H9 (cell line): ENCODE measurements around the gene TPD52L2. TPM values are rescaled to one million over a fixed set of nuclear protein-coding genes. Genes with fewer than 3 reads are reported as not detected.
A peak's percentile ranks its signal among the peaks of the same experiment; 100 is the strongest.

Experiments used
- DNase-seq: peaks from one replicate; pipeline ENCODE4 v3.0.0-alpha.2; 2017
- H2AFZ ChIP-seq: one replicate; pipeline ENCODE4 v1.6.1; 2013; ENCODE audit warnings: mild to moderate bottlenecking, low read length, control low read depth, moderate library complexity
- H2AK5ac ChIP-seq: 2 replicates; pipeline ENCODE4 v1.6.1; 2013; ENCODE audit warnings: low read length, control low read depth, mixed read lengths; ENCODE audit not compliant: insufficient read length
- H2BK120ac ChIP-seq: one replicate; pipeline ENCODE4 v1.6.1; 2013; ENCODE audit warnings: low read depth, mild to moderate bottlenecking, low read length, control low read depth, inconsistent platforms; ENCODE audit not compliant: poor library complexity, severe bottlenecking
- H2BK12ac ChIP-seq: 2 replicates; pipeline ENCODE4 v1.6.1; 2013; ENCODE audit warnings: low read length, control low read depth, mixed read lengths, low read depth; ENCODE audit not compliant: insufficient read length
- H2BK15ac ChIP-seq: 2 replicates; pipeline ENCODE4 v1.6.1; 2013; ENCODE audit warnings: low read depth, low read length, control low read depth
- H2BK20ac ChIP-seq: one replicate; pipeline ENCODE4 v1.6.1; 2013; ENCODE audit warnings: low read depth, mild to moderate bottlenecking, low read length, control low read depth, inconsistent platforms; ENCODE audit not compliant: poor library complexity, severe bottlenecking
- H2BK5ac ChIP-seq: 2 replicates; pipeline ENCODE4 v1.6.1; 2013; ENCODE audit warnings: low read length, control low read depth, mixed read lengths; ENCODE audit not compliant: insufficient read length
- H3K14ac ChIP-seq: 2 replicates; pipeline ENCODE4 v1.6.1; 2013; ENCODE audit warnings: low read length, control low read depth; ENCODE audit not compliant: insufficient read depth
- H3K18ac ChIP-seq: 2 replicates; pipeline ENCODE4 v1.6.1; 2013; ENCODE audit warnings: low read depth, mild to moderate bottlenecking, mixed read lengths, low read length, control low read depth; ENCODE audit not compliant: insufficient read length
- H3K23ac ChIP-seq: 2 replicates; pipeline ENCODE4 v1.6.1; 2013; ENCODE audit warnings: low read length, control low read depth, mixed read lengths, low read depth; ENCODE audit not compliant: insufficient read length
- H3K23me2 ChIP-seq: 2 replicates; pipeline ENCODE4 v1.6.1; 2013; ENCODE audit warnings: low read depth, mild to moderate bottlenecking, mixed read lengths, low read length, control low read depth; ENCODE audit not compliant: insufficient read length, poor library complexity, severe bottlenecking
- H3K27ac ChIP-seq: 2 replicates; pipeline ENCODE4 v1.5.1; 2013; ENCODE audit warnings: low read length, control low read depth, mixed read lengths, low read depth; ENCODE audit not compliant: insufficient read length
- H3K27me3 ChIP-seq: 2 replicates; pipeline ENCODE4 v1.6.1; 2013; ENCODE audit warnings: low read length, control low read depth, inconsistent platforms; ENCODE audit not compliant: insufficient read depth
- H3K4ac ChIP-seq: 2 replicates; pipeline ENCODE4 v1.6.1; 2013; ENCODE audit warnings: low read depth, mild to moderate bottlenecking, control low read depth, inconsistent platforms, low read length, moderate library complexity
- H3K4me1 ChIP-seq: 2 replicates; pipeline ENCODE4 v1.6.1; 2013; ENCODE audit warnings: low read length, control low read depth, inconsistent platforms; ENCODE audit not compliant: insufficient read depth
- H3K4me2 ChIP-seq: 2 replicates; pipeline ENCODE4 v1.6.1; 2013; ENCODE audit warnings: low read length, control low read depth, mixed read lengths; ENCODE audit not compliant: insufficient read length, insufficient read depth
- H3K56ac ChIP-seq: 2 replicates; pipeline ENCODE4 v1.6.1; 2013; ENCODE audit warnings: low read depth, mild to moderate bottlenecking, mixed read lengths, low read length, control low read depth; ENCODE audit not compliant: insufficient read length
- H3K79me1 ChIP-seq: 2 replicates; pipeline ENCODE4 v1.6.1; 2013; ENCODE audit warnings: low read depth, mild to moderate bottlenecking, moderate library complexity, low read length, control low read depth, inconsistent platforms; ENCODE audit not compliant: insufficient read depth, poor library complexity, severe bottlenecking
- H3K79me2 ChIP-seq: 2 replicates; pipeline ENCODE4 v1.6.1; 2013; ENCODE audit warnings: low read length, control low read depth, inconsistent platforms; ENCODE audit not compliant: insufficient read depth
- H3K9ac ChIP-seq: 2 replicates; pipeline ENCODE4 v1.6.1; 2013; ENCODE audit warnings: low read length, control low read depth, mixed read lengths; ENCODE audit not compliant: insufficient read length; ENCODE audit errors: extremely low read depth
- H3K9me3 ChIP-seq: one replicate; pipeline ENCODE4 v1.6.1; 2013; ENCODE audit warnings: low read depth, low read length, inconsistent platforms; ENCODE audit not compliant: control insufficient read depth
- H3T11ph ChIP-seq: one replicate; pipeline ENCODE4 v1.6.1; 2013; ENCODE audit warnings: mild to moderate bottlenecking, low read length, control low read depth, inconsistent platforms
- H4K20me1 ChIP-seq: one replicate; pipeline ENCODE4 v1.6.1; 2013; ENCODE audit not compliant: control insufficient read depth, insufficient read length, insufficient read depth
- H4K5ac ChIP-seq: 2 replicates; pipeline ENCODE4 v1.6.1; 2013; ENCODE audit warnings: low read depth, mild to moderate bottlenecking, mixed read lengths, low read length, control low read depth; ENCODE audit not compliant: insufficient read length
- H4K8ac ChIP-seq: replicated peaks from 2 replicates; pipeline ENCODE4 v1.6.1; 2013; ENCODE audit warnings: low read length, control low read depth, mixed read lengths, low read depth; ENCODE audit not compliant: insufficient read length
- H4K91ac ChIP-seq: 2 replicates; pipeline ENCODE4 v1.6.1; 2013; ENCODE audit warnings: low read depth, mild to moderate bottlenecking, moderate library complexity, mixed read lengths, low read length, control low read depth; ENCODE audit not compliant: insufficient read length
- H3K27ac Mint-ChIP-seq, 3 experiments: 2 replicates in 2 of 3; 3 replicates in 1 of 3; pipeline ENCODE4 v1.8.0; 2020 to 2021; ENCODE audit warnings: mixed read lengths in 3 of 3, mild to moderate bottlenecking in 1 of 3, moderate library complexity in 1 of 3
- H3K27me3 Mint-ChIP-seq: 2 replicates; pipeline ENCODE4 v1.8.0; 2021; ENCODE audit warnings: low read depth, mild to moderate bottlenecking, moderate library complexity, mixed read lengths
- H3K36me3 Mint-ChIP-seq, 3 experiments: 2 replicates in 2 of 3; 3 replicates in 1 of 3; pipeline ENCODE4 v1.8.0; 2020 to 2021; ENCODE audit warnings: low read depth in 3 of 3, mixed read lengths in 3 of 3; ENCODE audit not compliant: insufficient read depth in 1 of 3
- H3K4me1 Mint-ChIP-seq, 2 experiments: 2 replicates each; pipeline ENCODE4 v1.8.0; 2020; ENCODE audit warnings: mixed read lengths in 2 of 2
- H3K4me3 Mint-ChIP-seq, 2 experiments: 2 replicates in 1 of 2; 3 replicates in 1 of 2; pipeline ENCODE4 v1.8.0; 2020 to 2021; ENCODE audit warnings: mild to moderate bottlenecking in 2 of 2, mixed read lengths in 2 of 2, moderate library complexity in 1 of 2
- H3K9me3 Mint-ChIP-seq, 2 experiments: 2 replicates in 1 of 2; 3 replicates in 1 of 2; pipeline ENCODE4 v1.8.0; 2020; ENCODE audit warnings: mild to moderate bottlenecking in 2 of 2, mixed read lengths in 2 of 2, moderate library complexity in 1 of 2
- CTCF ChIP-seq: fragments of 200-600 bp; sonication (generic); conservative IDR thresholded peaks from 3 replicates; pipeline ENCODE4 v1.8.0; 2021; ENCODE audit warnings: antibody characterized with exemption, mild to moderate bottlenecking
- WGBS: extraction: QIAGEN DNeasy Blood & Tissue Kit; methylation state at CpG from one replicate; pipeline ENCODE4 v1.1.7; 2013; ENCODE audit warnings: missing lambda C conversion rate, low lambda C conversion rate, mixed read lengths; ENCODE audit not compliant: insufficient read length; ENCODE audit errors: extremely low coverage; 5-methylcytosine and 5-hydroxymethylcytosine counted together
- total RNA-seq: library from RNA; stranded (reverse); gene quantifications from 2 replicates; pipeline ENCODE4 v1.2.1, GENCODE V29; 2021

TPD52L2 gene
- total RNA-seq, 1 experiment from 2014 or later = 94.1 TPM

GRCh38 chr20:63860325-63861051 lies 4.6 kb upstream of the TPD52L2 start:
- Mint-ChIP-seq H3K36me3 (peaks cover 0 to 14% (median 9%) of the 10 kb centered on the region in 3 experiments; a peak in 5 of 7 replicates), H3K4me1 (peaks cover 31 to 48% of the 10 kb centered on the region in 2 experiments), H3K27me3 (peaks cover 2% of the 10 kb centered on the region; the same call in 1 of the 2 replicates), H3K27ac (peak overlapping the region in 1 of 3 experiments; percentile 92; a peak in 2 of 7 replicates), H3K9me3 (0 out of 5 replicates have a peak, but pooled peaks cover 0 to 2% of the 10 kb centered on the region in 2 experiments), H3K4me3 (0 out of 5 replicates have a peak overlapping the region, but pooled peaks of 1 of the 2 experiments have one; percentile 26)
- Histone ChIP-seq H3K27me3 (no peaks in the 10 kb centered on the region), H3K79me2 (no peaks in the 10 kb centered on the region), H3K4ac (no peak overlapping the region), H3K18ac (no peak overlapping the region), H4K8ac (no peak overlapping the region), H2AFZ (no peak overlapping the region), H4K91ac (no peak overlapping the region), H3K14ac (no peak overlapping the region), H4K20me1 (no peaks in the 10 kb centered on the region), H2BK120ac (no peak overlapping the region), H3K23ac (no peak overlapping the region), H3K4me1 (peaks cover 2% of the 10 kb centered on the region; the same call in 1 of the 2 replicates), H2AK5ac (no peak overlapping the region), H3K9me3 (no peaks in the 10 kb centered on the region), H3K23me2 (no peaks in the 10 kb centered on the region), H3K79me1 (no peaks in the 10 kb centered on the region), H3T11ph (no peak overlapping the region), H3K27ac (no peak overlapping the region), H2BK20ac (no peak overlapping the region), H4K5ac (no peak overlapping the region), H2BK12ac (no peak overlapping the region), H2BK15ac (no peak overlapping the region), H3K9ac (no peak overlapping the region), H3K4me2 (no peak overlapping the region), H2BK5ac (no peak overlapping the region), H3K56ac (no peak overlapping the region)
- no peak for DNase-seq
- no CpG with 5 or more reads among the region's 17 CpGs for WGBS
- no peak for TF ChIP-seq CTCF
